T-helper 2 cell (primary cell): ENCODE results near the gene ABHD17C.

Source experiments
- DNase-seq, 5 experiments: peaks; one replicate each; pipeline versions ENCODE4 v3.0.0 to v3.0.0-alpha.2; 2012 to 2022

Gene ABHD17C

DNA sequence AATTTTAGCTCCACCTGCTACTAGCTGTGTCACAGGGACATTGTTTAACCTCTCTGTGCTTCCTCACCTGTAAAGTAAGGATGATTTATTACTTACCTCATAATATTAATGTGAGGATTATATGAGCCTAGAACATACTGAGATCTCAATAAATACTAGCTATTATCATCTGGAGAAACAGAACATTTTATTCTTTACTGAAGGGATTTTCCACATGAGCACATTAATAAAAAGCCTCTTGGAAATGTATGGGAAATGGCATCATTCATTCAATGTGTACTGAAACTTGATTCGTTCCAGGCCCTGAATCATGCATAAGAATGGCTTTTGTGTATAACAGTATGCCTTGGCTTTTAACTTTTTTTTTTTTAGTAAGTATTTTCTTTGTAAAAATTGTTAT, 73.0 kb downstream of the ABHD17C start:
- DNase-seq, result no peak

DNA sequence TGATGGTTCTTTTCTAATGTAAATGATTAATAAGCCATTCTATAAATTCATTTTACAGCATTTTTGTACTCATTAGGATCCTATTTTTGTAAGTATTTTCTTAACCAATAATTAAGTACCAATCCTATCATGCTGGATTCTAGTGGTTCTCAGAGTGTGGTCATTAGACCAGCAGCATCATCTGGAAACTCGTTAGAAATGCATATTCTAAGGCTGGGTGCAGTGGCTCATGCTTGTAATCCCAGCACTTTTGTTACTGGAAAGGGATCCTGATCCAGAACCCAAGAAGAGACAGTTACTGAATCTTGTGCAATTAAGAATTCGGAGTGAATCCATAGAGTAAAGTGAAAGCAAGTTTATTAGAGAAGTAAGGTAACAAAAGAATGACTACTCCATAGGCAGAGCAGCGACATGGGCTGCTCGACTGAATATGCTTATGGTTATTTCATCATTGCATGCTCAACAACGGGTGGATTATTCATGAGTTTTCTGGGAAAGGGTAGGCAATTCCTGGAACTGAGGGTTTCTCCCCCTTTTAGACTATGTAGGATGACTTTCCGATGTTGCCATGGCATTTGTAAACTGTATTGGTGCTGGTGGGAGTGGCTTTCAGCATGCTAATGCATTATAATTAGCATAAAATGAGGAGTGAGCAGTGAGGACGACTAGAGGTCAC, 74.2 kb downstream of the ABHD17C start:
- no peak for DNase-seq

DNA sequence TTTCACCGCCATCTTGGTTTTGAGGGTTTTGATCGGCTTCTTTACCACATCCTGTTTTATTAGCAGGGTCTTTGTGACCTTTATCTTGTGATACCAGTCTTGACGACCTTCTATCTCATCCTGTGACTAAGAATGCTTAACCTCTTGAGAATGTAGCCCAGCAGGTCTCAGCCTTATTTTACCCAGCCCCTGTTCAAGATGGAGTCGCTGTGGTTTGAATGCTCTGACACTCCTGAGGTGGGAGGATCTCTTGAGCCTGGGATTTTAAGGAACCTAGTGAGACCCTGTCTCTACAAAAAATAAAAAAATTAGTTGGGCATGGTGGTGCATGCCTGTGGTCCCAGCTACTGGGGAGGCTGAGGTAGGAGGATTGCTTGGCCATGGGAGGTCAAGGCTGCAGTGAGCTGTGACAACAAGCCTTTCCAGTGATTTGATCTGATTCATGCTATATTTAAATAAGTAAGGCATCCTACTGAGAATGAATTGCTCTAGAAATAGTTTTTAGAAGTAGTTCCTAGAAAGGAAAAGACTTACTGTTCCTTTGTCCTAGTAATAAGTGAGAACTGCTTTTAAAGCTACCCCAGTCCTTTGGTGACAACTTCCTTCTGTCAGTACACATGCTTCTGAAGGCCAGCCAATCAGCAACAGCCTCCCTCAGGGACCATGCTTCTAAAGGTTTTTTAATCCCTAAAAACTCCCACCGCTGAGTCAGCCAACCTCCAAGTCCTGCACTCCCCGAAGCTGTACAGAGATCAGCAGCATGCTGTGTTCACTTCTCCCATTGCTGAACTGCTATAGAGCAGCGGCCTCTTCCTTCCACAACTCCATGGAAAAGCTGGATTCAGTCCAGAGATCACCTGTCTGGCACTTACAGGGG, 75.0 kb downstream of the ABHD17C start:
- DNase-seq, result no peak

DNA sequence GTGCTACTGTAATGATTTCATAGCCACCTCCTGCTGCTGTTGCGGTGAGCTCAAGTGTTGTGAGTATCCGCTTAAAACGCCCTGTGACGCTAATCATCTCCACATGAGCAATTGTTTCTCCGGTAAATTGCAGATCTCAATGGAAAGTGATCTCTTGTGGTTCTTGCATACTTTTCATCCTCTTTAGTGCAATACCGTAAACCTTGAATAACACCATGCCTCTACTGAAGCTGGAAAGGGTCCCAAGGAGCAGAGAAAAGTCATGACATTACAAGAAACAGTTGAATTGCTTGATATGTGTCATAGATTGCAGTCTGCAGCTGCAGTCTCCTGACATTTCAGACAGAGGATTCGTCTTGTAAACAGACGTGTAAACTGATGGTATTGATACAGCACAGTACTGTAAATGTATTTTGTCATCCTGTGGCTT, 78.0 kb downstream of the ABHD17C start:
- no peak for DNase-seq

DNA sequence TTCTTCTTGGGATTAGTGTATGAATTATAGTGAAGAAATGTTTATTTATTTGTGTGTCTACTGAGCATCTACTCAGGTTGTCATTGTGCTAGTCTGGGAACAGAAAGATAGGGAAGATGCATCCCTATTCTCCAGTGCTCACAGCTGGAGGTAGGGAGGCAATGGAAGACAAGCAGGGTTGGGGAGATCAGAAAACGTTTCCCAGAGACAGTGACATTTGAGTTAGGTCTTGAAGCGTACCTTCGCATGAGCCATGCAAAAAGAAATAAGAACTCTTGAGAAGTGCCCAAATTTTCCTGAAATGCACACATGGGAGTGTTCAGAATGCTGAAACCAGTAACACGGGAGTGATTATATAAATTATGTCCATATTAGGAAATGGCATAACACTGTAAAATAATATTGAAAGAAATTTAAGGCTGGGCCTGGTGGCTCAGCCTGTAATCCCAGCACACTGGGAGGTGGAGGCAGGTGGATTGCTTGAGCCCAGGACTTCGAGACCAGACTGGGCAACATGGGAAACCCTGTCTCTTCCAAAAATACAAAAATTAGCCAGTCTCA, 78.8 kb downstream of the ABHD17C start:
- no peak for DNase-seq

DNA sequence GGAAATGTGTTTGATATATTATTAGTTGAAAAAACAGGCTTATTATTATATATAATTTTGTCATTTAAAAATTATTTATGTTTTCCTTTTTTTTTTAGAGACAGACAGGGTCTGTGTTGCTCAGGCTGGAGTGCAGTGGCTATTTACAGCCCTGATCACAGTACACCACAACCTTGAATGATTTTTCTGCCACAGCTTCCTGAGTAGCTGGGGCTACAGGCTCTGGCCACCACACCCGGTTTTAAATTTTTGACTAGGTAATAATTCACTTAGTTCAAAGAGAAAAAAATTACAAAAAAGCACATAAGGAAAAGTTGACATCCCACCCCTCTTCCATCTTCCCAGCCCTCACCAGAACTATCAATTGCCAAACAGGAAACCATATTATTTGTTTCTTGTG, 79.4 kb downstream of the ABHD17C start:
- DNase-seq, result no peak

DNA sequence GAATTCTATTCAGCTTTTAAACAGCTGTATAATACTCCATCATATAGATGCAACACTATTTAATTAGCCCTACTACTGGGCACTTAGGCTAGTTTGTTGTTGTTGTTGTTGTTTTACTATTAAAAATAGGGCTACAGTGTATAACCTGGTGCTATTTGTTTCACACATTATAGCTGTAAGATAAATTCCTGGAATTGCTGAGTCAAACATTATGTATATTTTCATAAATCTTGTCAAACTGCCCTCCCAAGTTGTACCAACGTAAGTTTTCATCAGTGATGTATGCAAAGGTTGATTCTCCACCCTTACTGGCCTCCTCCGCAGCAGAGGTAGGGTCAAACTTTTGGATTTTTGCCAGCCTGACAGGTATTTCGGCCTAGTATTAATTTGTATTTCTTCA, 80.2 kb downstream of the ABHD17C start:
- no peak for DNase-seq

DNA sequence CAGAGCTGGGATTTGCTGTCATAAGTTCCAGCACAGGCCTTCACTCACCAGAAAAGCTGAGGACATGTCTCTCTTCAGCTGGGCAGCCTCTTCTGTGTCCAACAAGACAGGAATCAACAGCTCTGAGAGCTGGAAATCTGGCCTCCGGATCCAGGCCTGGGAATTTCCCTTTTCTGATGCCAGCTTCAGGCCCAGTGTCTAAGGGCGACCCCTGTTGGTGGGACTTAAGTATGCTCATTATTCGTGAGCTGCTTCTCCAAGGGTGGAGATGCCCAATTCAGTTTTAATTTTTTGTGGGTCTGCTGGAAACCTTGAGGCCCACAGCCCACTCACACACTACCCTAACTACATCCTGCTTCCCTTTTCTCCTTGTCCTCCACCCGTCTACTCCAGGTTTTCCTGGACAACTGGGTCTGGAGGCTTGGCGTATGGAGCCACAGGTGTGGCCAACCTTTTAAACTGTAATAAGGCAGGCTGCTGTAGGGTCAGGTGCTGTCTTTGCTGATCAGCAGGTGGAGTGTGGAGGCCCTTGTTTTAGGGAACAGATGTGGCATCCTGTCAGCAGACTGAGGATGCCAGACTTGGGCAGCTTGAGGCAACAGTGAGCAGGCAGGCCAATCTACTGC, 81.4 kb downstream of the ABHD17C start:
- peak in 4 of 5 experiments; percentile 20 to 66 (median 41) for DNase-seq

DNA sequence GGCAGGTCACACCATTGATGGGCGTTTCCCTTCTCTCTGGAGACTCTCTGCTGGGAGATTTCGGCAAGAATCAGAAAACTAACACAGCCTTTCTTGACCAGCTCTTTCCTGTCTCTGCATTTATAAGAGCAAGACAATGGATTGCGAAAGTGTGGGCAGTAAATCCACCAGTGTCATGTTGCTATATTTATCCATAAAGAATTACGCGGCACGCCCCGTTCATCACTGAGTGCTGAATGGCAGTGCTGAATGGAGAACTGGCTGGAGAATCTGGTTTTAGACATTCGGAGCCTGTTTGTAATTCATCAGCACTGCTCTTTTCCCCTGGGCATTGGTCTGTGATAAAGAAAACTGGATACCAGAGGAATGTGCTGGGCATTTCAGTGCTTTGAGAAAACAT, 82.0 kb downstream of the ABHD17C start:
- DNase-seq, result no peak

DNA sequence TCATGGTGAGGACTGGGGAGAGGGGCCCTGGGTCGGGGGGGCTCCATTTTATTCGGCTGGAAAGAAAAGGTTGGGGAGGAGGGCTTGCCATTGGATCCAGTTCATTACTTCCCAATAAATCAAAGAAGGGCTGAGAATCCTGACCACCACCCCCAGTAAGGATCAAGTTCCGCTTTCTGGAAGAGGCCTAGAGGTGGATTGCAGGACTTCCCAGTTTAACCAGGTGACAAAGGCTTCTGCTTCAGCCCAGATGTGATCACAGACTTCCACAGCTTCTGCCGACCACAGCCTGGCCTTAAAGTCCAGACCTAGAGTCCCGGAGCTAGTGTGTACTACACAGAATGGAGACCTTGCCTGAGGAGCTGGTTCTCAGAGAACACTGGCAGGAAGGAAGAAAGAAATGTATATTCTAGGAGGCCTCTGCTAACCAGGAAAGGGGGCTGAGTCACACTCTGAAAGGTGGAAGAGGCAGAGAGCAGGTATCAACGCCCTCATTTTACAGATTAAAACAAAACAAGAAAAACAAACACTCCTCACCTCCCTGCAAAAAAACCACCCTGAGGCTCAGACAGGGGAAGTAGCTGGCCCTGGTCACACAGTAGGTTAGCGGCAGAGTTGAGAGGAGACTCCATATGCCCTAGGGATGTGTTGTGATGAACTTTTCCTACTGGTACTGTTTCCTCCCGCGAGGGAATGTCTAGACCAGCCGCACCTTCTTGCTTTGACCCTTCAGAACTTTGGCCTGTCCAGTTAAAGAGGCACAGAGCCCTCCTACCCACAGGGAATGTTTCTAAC, 82.9 kb downstream of the ABHD17C start:
- no peak for DNase-seq

DNA sequence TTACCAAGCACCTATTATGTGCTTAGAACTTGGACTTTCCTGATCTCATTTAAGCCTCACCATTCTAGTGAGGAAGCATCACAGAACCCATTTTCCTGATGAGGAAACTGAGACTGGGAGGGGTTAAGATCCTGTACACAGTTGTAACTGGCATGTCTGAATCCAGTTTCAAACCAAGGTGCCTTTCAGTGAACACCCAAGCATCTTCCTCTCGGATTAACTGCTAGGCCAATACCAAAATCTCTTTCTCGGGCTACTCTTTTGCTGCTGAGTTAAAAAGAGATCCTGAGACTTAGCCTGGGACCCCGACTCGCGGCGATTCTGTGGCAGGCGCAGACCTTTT, 83.5 kb downstream of the ABHD17C start:
- no peak for DNase-seq

DNA sequence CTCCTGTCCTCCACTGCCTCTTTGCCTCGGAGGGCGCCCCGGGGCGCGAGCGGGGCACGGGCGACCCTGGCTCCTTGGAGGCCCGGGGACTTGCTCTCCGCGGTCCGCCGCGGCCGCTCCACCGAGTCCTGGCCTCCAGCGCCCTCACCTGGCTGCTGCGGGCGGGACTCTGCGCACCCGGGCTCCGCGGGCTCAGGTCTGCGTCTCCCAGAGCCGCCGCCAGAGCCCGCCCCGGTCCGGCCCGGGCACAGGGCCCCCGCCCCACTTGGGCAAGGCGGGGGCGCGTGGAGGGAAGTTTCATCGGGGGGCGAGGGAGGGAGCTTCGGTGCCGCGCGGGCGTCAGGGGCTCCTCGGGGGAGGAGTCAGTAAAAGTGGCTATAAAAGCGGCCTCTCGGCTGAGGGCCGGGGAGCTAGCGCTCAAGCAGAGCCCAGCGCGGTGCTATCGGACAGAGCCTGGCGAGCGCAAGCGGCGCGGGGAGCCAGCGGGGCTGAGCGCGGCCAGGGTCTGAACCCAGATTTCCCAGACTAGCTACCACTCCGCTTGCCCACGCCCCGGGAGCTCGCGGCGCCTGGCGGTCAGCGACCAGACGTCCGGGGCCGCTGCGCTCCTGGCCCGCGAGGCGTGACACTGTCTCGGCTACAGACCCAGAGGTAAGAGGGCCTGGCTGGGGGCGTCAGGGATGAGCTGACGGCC, 84.0 kb downstream of the ABHD17C start, which contains the start of gene CEMIP:
Gene CEMIP (plus strand): TSS at position 407 of the 694 bp plus-strand sequence. CDS start 94,510 bp downstream, outside the sequence.
- peak in 3 of 5 experiments; percentile 28 to 80 (median 42) for DNase-seq

DNA sequence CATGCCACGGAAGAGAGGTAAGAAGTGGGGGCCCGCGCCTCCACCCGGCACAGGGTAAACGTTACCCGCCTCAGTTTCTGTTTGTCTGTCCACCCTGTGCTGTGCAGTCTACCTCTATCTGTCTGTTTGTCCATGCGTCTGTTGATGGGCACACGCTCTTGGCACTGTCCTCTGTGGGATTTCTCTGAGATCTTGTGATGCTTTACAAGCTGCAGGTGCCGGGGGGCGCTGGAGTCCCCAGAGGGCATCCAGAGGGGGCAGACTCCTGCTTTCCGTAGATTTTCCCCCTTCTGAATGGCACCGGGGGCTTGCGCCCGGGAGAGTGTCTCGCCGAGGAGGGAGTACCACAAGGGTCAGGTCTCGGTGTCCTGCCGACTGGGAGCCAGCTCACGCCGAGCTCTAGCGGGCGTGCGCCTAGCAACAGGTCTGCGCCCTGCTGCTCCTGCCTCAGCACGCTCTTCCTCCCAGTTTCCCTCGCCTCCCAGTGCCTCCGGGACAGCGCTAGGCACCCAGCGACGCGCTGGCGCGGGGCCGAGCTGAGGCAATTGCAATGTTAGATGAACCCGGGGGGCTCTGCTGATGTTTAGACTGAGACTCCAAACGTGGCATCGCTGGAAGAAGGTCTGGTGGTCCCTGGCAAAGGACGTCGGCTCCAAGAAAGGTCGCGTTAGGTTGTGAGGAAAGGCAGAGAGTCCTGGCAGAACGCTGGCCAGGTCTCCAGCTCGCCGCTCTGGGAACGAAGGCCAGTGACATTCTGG, 84.7 kb downstream of the ABHD17C start:
- DNase-seq, result no peak

DNA sequence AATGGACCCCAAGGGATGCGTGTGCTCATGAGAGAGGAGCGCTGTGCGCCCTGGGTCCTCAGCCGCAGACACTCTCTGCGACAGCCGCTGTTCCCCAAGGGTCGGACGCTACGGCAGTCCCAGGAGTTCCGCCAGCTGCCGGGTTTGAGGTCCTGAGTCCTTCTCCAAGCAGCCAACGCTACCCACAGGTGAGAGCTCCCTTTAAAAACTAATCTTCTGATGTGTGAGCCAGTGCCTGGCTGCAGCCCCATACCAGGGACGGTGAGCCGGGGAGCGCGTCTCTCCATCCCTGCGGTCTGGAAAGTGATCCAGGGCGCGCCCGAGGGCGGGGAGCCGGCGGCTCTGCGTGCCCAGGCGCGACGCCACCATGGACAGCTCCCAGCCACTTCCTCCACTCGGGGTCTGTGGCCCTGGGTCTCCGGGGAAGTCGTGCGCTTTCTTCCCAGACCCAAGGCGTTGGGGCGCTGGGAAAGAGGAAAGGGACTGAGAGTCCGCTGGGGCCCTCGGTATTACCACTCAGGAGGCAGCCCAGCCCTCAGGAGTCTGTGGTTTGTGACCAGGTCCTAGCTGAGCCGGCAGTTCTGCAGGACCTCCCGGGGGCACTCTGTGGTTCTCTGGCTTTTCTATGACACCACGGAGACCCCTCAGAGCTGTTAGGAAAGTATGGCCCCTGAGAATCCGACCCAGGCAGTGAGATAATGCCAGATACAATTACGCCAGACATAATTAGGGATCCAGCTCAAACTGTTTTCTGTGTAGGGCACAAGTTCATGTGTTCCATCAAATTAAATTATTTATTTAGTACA, 85.5 kb downstream of the ABHD17C start:
- DNase-seq, result peak in 1 of 5 experiments; percentile 65

DNA sequence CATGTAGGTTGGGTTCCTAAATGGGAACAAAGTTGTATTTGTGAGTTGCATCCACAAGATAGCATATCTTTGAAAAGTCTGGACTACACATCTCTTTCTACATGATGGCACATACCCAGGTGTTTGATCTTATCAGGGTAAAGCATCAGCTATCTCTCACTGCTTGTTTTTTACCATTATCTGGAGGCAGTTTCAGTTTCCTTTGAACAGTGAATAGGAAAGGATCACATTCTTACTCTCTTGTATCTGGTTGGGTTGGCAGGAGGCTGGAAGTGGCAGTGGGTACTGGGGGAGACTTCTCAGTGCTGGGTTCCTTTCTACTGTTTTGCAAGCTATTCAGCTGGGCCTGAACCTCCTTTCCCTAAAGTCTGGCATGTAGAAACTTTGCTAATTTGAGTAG, 88.2 kb downstream of the ABHD17C start:
- peak in 1 of 5 experiments; percentile 90 for DNase-seq

DNA sequence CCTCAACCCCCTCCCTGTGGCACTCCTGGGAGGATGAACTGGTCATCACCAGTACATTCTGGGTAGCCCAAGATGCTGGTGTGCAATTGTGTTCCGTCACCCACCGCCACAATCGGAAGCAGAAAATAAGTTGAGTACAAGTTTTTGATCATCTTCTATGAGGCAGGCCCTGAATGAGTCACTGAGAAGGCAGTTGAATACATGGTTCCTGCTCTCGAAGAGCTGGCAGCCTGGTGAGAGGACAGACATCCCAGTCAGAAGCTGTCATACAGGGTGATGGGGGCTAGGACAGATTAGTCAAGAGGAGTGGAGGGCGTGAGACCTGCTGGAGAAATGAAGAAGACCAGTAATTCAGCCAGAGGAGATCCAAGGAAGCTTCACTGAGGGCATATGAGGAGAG, 90.2 kb downstream of the ABHD17C start:
- peak in 1 of 5 experiments; percentile 91 for DNase-seq

DNA sequence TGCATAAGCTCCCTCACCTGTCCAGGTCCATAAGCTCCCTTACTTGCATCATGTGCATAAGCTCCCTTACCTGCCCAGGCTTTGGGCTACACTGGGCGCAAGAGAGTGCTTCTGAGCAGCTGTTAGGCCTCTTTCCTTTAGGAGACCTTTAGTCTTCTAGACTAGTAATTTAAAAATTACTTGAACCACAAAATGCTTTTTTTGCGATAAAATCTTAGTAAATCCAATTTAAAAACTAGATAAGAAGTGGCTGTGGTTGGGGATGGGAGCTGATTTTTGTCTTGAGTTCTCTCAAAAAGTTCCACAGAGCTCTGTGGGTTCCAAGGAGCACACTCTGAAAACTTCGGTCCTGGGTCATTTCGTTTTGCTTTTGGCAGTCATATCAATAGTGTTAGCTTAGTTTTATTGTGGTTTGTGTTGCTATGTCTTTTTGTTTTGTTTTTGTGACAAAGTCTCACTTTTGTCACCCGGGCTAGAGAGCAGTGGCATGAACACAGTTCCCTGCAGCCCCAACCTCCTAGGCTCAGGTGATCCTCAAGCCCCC, 90.8 kb downstream of the ABHD17C start:
- peak in 1 of 5 experiments; percentile 96 for DNase-seq

DNA sequence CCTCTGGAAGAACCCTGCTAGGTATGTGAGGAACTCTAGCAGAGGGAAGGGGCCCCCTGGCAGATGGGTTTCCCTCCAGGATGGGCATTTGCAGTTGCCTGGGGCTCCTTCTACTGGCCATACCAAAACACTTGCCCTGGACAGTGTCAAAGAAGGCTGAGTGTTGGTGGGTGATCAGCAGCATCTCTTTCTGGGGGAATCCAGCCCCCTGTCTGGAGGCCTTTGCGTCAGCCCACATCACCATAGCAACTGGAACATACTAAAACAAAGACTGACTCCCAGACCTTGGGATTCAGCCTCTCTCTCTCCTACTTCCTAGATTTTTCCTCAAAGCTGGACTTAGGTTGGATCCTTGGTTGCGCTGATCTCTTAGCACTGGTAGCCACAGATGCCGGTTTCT, 92.2 kb downstream of the ABHD17C start:
- DNase-seq, result no peak

DNA sequence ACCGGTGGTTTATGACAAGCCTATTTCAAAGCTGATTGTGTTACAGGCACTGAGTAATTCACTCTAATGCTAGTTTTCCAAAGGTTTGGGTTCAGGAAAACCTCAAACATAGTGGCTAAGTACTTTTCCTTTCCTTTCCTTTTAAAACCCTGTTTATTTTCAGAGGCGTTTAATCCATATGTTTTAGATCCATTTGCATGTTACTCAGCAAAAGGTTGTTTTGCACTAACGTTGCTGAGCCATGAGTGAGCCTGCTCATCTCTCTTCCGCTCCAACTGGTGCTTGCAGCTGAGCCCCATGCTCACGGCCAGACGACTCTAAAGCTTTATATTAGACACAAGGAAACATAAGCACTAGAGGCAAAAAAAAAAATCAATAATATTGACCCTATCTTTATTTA, 93.4 kb downstream of the ABHD17C start:
- DNase-seq, result no peak

DNA sequence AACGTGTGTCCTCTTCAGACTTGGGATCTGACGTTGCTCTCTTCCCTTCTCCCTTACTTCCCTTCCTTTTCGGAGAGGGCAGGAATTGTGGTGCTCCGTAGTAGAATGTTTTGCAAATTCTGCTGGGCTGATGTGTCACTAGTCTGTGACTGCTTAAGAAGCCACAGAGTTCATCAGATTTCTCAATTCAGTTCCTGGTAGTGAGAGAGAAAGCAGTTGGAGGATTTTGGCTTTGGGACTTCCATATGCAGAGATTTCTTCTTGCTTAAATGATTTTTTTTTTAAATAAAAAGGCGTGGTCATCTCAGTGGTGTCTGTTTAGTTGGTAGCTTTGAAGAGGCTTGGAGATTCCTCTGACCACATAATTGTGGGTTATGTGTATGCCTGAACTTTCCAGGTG, 94.2 kb downstream of the ABHD17C start:
- DNase-seq, result peak in 1 of 5 experiments; percentile 57
